Measurements from ENCODE around the gene MYO1E.

Gene MYO1E

DNA sequence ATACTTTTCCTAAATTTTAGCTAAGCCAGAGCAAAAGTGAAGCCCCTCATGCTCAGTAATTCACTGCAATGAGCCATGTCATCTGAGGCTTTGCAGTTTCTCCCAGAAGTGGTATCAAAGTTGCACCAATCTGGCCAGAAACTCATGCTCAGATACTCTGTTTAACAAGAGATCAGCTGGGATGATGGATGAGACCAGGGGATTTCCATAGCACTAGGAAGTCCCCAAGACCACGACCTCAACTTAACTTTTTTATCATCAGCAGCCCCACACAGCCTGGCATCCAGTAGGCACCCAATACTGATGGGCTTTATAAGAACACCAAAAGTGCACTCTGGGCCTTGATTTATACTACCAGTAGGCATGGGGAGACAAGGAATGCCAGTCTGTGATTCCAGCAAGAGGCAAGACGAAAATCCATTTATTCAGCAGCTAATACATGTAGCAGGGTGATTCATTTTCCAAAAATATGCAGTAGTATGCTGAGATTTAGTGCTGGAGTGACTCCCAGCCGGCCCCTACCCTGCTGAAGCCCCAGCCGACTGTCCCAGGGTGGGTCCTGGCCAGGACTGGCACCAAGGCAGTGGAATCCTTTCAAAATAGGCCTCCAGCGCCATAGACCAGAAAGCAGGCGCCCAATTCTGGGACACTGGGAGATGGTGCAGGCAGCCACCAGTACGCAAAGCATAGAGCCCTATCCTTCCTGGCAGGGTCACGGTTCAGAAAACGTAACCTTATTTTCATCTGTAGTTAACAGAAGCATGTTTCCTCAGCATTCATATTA, 166.6 kb downstream of the MYO1E start:
- no peaks in the 10 kb centered on the region for H3K9me2 ChIP-seq (replicated peaks; ENCODE audit: insufficient read depth, low read length)
- no peaks in the 10 kb centered on the region for H3K27me3 ChIP-seq (ENCODE audit: low read length)
- TF ChIP-seq EZH2phosphoT487 (conservative IDR thresholded peaks at IDR 0.05; ENCODE audit: low read length): no peak
- TF ChIP-seq, protein P1, sequence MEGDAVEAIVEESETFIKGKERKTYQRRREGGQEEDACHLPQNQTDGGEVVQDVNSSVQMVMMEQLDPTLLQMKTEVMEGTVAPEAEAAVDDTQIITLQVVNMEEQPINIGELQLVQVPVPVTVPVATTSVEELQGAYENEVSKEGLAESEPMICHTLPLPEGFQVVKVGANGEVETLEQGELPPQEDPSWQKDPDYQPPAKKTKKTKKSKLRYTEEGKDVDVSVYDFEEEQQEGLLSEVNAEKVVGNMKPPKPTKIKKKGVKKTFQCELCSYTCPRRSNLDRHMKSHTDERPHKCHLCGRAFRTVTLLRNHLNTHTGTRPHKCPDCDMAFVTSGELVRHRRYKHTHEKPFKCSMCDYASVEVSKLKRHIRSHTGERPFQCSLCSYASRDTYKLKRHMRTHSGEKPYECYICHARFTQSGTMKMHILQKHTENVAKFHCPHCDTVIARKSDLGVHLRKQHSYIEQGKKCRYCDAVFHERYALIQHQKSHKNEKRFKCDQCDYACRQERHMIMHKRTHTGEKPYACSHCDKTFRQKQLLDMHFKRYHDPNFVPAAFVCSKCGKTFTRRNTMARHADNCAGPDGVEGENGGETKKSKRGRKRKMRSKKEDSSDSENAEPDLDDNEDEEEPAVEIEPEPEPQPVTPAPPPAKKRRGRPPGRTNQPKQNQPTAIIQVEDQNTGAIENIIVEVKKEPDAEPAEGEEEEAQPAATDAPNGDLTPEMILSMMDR (IDR thresholded peaks at IDR 0.05; ENCODE audit: insufficient read depth, low read length, poor library complexity, severe bottlenecking): no peak
- H4K20me1 ChIP-seq (ENCODE audit: low read depth, low read length): 0 out of 2 replicates have a peak, but pooled peaks cover 5% of the 10 kb centered on the region
- H3K4me3 ChIP-seq (ENCODE audit: insufficient read depth, low read length, poor library complexity, severe bottlenecking): no peak overlapping the region
- no peak overlapping the region for H3K9ac ChIP-seq (ENCODE audit: low read length)
- no peak overlapping the region for H3K27ac ChIP-seq (ENCODE audit: low read depth, low read length)
- no peaks in the 10 kb centered on the region for H3K79me2 ChIP-seq (ENCODE audit: insufficient read depth, low read length)
- no peak overlapping the region for H3K4me2 ChIP-seq (ENCODE audit: low read depth, low read length, poor library complexity, severe bottlenecking)
- no peaks in the 10 kb centered on the region for H3K9me3 ChIP-seq (ENCODE audit: insufficient read depth, low read length)
- peaks cover 77% of the 10 kb centered on the region for H3K36me3 ChIP-seq (ENCODE audit: low read length)
- no peak overlapping the region for H2AFZ ChIP-seq (ENCODE audit: low read depth, low read length, severe bottlenecking)
- peaks cover 21% of the 10 kb centered on the region for H3F3A ChIP-seq (ENCODE audit: insufficient read depth)

DNA sequence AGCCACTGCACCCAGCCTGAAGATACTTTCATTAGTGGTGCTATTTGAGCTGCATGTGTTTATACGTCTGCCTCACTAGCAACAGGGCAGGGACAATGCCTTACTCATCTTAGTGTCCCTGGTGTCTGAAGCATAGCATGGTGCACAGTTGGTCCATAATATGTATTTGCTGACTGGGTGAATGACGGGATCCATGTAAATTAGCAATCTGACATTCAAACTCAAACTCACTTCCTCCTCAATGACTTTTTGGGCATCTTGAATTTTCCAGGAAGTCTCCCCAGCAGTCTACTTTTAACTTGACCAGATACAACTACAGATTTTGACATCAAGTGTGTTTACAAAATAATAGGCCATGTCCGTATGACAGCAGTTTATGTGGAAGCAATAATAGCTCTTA, 169.0 kb downstream of the MYO1E start:
- TF ChIP-seq, protein P1 (IDR thresholded peaks at IDR 0.05; ENCODE audit: insufficient read depth, low read length, poor library complexity, severe bottlenecking): no peak
- TF ChIP-seq EZH2phosphoT487 (conservative IDR thresholded peaks at IDR 0.05; ENCODE audit: low read length): no peak
- H3K27ac ChIP-seq (ENCODE audit: low read depth, low read length): no peak overlapping the region
- H3K9me3 ChIP-seq (ENCODE audit: insufficient read depth, low read length): no peaks in the 10 kb centered on the region
- H3F3A ChIP-seq (ENCODE audit: insufficient read depth): peaks cover 18% of the 10 kb centered on the region; the same call in 1 of the 2 replicates
- no peaks in the 10 kb centered on the region for H3K79me2 ChIP-seq (ENCODE audit: insufficient read depth, low read length)
- H4K20me1 ChIP-seq (ENCODE audit: low read depth, low read length): 0 out of 2 replicates have a peak, but pooled peaks cover 5% of the 10 kb centered on the region
- no peaks in the 10 kb centered on the region for H3K27me3 ChIP-seq (ENCODE audit: low read length)
- no peak overlapping the region for H2AFZ ChIP-seq (ENCODE audit: low read depth, low read length, severe bottlenecking)
- peaks cover 74% of the 10 kb centered on the region for H3K36me3 ChIP-seq (ENCODE audit: low read length)
- H3K9ac ChIP-seq (ENCODE audit: low read length): no peak overlapping the region
- H3K4me3 ChIP-seq (ENCODE audit: insufficient read depth, low read length, poor library complexity, severe bottlenecking): no peak overlapping the region
- no peaks in the 10 kb centered on the region for H3K9me2 ChIP-seq (replicated peaks; ENCODE audit: insufficient read depth, low read length)
- H3K4me2 ChIP-seq (ENCODE audit: low read depth, low read length, poor library complexity, severe bottlenecking): no peak overlapping the region

DNA sequence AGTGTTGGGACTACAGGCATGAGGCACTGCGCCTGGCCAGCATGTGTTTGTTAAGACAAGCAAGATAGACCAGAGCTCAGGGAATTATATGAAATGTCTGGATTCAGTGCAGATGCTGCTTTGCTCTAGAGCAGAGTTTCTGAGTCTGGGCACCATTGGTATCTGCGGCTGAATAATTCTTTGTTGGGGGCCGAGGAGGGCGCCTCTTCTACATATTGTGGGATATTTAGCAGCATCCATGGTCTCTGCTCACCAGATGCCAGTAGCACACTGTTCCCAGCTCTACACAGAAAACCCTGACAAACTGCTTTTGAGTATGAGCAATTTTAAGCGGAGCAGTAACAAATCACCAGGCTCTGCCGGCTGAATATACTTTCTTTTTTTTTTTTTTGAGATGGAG, 169.7 kb downstream of the MYO1E start:
- TF ChIP-seq, protein P1 (IDR thresholded peaks at IDR 0.05; ENCODE audit: insufficient read depth, low read length, poor library complexity, severe bottlenecking): no peak
- no peak for TF ChIP-seq EZH2phosphoT487 (conservative IDR thresholded peaks at IDR 0.05; ENCODE audit: low read length)
- 0 out of 2 replicates have a peak, but pooled peaks cover 5% of the 10 kb centered on the region for H4K20me1 ChIP-seq (ENCODE audit: low read depth, low read length)
- no peak overlapping the region for H2AFZ ChIP-seq (ENCODE audit: low read depth, low read length, severe bottlenecking)
- H3K4me2 ChIP-seq (ENCODE audit: low read depth, low read length, poor library complexity, severe bottlenecking): no peak overlapping the region
- H3K79me2 ChIP-seq (ENCODE audit: insufficient read depth, low read length): no peaks in the 10 kb centered on the region
- peaks cover 76% of the 10 kb centered on the region for H3K36me3 ChIP-seq (ENCODE audit: low read length)
- no peak overlapping the region for H3K27ac ChIP-seq (ENCODE audit: low read depth, low read length)
- no peaks in the 10 kb centered on the region for H3K27me3 ChIP-seq (ENCODE audit: low read length)
- peaks cover 18% of the 10 kb centered on the region; the same call in 1 of the 2 replicates for H3F3A ChIP-seq (ENCODE audit: insufficient read depth)
- H3K9me2 ChIP-seq (replicated peaks; ENCODE audit: insufficient read depth, low read length): no peaks in the 10 kb centered on the region
- H3K9me3 ChIP-seq (ENCODE audit: insufficient read depth, low read length): no peaks in the 10 kb centered on the region
- no peak overlapping the region for H3K4me3 ChIP-seq (ENCODE audit: insufficient read depth, low read length, poor library complexity, severe bottlenecking)
- no peak overlapping the region for H3K9ac ChIP-seq (ENCODE audit: low read length)
